GM08714 (cell line): Measurements from ENCODE around the gene ANKRD45.
"Not testable (repeated sequence)": the region's sequence is repeated elsewhere in the genome, so short reads cannot be mapped to it uniquely, and the experiment has no call there.

Source experiments
- H3K4me3 ChIP-seq: fragments of 200-500 bp; sonication (Bioruptor generic); 2 replicates; pipeline ENCODE4 v1.5.1; 2014; ENCODE audit warnings: mild to moderate bottlenecking, low read length, inconsistent platforms
- ZNF274 ChIP-seq: IDR thresholded peaks from 2 replicates; pipeline ENCODE4 v1.6.1; 2012; ENCODE audit warnings: mild to moderate bottlenecking, low read depth, low read length

The ANKRD45 gene

GRCh38 chr1:173627269-173627668 lies 42.4 kb downstream of the ANKRD45 start:
- TF ChIP-seq ZNF274: no peak
- H3K4me3 ChIP-seq: no peak overlapping the region

GRCh38 chr1:173616859-173617258 lies 52.8 kb downstream of the ANKRD45 start:
- TF ChIP-seq ZNF274: no peak
- no peak overlapping the region for H3K4me3 ChIP-seq

GRCh38 chr1:173613086-173613485 lies 56.6 kb downstream of the ANKRD45 start:
- H3K4me3 ChIP-seq: not testable (repeated sequence)

- no peak for TF ChIP-seq ZNF274
- no peak overlapping the region for H3K4me3 ChIP-seq
Observed at GRCh38 chr1:173608503-173609216, 61.0 kb downstream of the ANKRD45 start.

GRCh38 chr1:173603056-173603591 lies 66.5 kb downstream of the ANKRD45 start, which contains the start of gene SLC9C2:
Gene SLC9C2, minus strand, starts transcription at chr1:173603072. Its CDS starts 1,296 bp downstream, at chr1:173601776.
- TF ChIP-seq ZNF274: no peak
- H3K4me3 ChIP-seq: no peak within 1 kb of the TSS

GRCh38 chr1:173601588-173601987 lies 68.1 kb downstream of the ANKRD45 start:
- H3K4me3 ChIP-seq: no peak overlapping the region

GRCh38 chr1:173596097-173596825 lies 73.4 kb downstream of the ANKRD45 start:
- no peak for TF ChIP-seq ZNF274
- H3K4me3 ChIP-seq: no peak overlapping the region

More at GRCh38 chr1:173601588-173601987, 68.1 kb downstream of the ANKRD45 start:
- no peak for TF ChIP-seq ZNF274

- H3K4me3 ChIP-seq: not testable (repeated sequence)
Observed at GRCh38 chr1:173591138-173591537, 78.5 kb downstream of the ANKRD45 start.

- no peak for TF ChIP-seq ZNF274
- H3K4me3 ChIP-seq: no peak overlapping the region
Observed at GRCh38 chr1:173590557-173590956, 79.1 kb downstream of the ANKRD45 start.

GRCh38 chr1:173581383-173582079 lies 88.1 kb downstream of the ANKRD45 start:
- no peak overlapping the region for H3K4me3 ChIP-seq
- no peak for TF ChIP-seq ZNF274

- no peak for TF ChIP-seq ZNF274
- no peak overlapping the region for H3K4me3 ChIP-seq
Observed at GRCh38 chr1:173580658-173581057, 89.0 kb downstream of the ANKRD45 start.

GRCh38 chr1:173580071-173580470 lies 89.6 kb downstream of the ANKRD45 start:
- TF ChIP-seq ZNF274: no peak
- no peak overlapping the region for H3K4me3 ChIP-seq

GRCh38 chr1:173573596-173573995 lies 96.1 kb downstream of the ANKRD45 start:
- H3K4me3 ChIP-seq: no peak overlapping the region
- TF ChIP-seq ZNF274: no peak

- TF ChIP-seq ZNF274: no peak
- H3K4me3 ChIP-seq: no peak overlapping the region
Observed at GRCh38 chr1:173572201-173572873, 97.3 kb downstream of the ANKRD45 start.
